TTC549 (cell line): Measurements from ENCODE around the gene PHF5A.
"Not testable (repeated sequence)": the region's sequence is repeated elsewhere in the genome, so short reads cannot be mapped to it uniquely, and the experiment has no call there.

ENCODE experiments used
- FAIRE-seq: peaks from 2 replicates; lab custom pipeline; 2012; peaks lifted over from hg19 to GRCh38; lab: Jason Lieb, UNC

PHF5A gene

DNA sequence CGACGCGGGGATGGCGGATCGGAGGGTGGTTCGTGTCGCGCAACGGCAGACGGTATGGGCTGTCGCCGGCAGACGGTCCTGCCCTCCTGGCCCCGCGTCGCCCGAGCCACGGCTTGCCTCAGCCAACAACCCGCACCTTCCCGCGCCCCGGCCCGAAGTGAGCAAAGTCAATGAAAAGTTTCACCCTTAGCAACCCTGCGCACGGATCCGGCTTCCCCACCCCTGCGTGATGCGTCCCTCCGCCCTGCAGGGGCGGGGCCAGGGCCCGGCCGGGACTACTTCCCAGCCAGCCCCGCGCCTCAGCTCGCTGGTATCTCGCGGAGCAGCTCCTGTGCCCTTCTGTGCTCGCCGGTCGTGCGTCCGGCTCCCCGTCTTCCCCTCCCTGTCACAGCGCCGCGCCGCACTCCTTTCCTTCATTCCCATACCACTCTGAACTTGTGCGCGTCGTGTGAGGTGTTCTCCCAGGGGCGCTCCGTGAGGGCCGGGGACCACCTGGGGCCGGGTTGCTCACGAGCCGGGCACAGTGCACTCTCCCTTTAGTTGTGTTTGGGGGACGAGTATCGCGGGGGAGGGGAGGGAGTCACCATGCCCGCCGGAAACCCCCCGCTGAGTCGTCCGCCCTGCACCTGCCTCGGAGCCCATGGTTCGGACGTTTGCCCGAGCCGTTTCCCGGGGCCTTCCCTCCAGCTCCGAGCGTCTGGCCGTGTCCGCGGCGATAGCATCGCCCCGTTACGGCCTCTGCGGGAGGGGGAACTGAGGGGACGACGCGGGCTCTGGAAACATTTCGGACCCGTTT is 21.7 kb downstream of the PHF5A start, which contains the start of gene TOB2:
Gene TOB2, minus strand, starts transcription at position 163 of the 796 bp plus-strand sequence. CDS start 9,456 bp downstream, outside the sequence.
- FAIRE-seq, result peak; percentile 11

DNA sequence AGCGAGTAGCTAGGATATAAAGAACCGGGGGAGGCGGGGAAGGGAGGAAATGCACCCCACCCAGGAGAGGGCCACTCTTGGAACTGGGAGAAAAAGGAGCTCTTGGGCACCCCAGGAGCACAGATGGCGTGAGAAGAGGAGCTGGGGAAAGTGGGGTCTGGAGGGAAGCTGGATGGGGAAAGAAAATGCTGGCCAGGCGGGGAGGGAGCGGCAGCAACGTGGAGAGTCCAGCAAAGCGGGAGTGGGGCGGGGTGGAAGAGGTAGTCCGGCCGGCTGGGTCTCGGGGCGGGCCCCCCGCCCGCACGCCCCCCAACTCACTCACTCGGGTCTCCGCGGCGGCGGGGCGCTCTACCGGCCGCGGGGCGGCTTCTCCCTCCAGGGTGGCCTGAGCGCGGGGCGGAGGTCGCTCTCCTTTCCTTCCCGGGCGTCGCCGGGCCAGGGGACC is 22.4 kb downstream of the PHF5A start:
- no peak for FAIRE-seq

DNA sequence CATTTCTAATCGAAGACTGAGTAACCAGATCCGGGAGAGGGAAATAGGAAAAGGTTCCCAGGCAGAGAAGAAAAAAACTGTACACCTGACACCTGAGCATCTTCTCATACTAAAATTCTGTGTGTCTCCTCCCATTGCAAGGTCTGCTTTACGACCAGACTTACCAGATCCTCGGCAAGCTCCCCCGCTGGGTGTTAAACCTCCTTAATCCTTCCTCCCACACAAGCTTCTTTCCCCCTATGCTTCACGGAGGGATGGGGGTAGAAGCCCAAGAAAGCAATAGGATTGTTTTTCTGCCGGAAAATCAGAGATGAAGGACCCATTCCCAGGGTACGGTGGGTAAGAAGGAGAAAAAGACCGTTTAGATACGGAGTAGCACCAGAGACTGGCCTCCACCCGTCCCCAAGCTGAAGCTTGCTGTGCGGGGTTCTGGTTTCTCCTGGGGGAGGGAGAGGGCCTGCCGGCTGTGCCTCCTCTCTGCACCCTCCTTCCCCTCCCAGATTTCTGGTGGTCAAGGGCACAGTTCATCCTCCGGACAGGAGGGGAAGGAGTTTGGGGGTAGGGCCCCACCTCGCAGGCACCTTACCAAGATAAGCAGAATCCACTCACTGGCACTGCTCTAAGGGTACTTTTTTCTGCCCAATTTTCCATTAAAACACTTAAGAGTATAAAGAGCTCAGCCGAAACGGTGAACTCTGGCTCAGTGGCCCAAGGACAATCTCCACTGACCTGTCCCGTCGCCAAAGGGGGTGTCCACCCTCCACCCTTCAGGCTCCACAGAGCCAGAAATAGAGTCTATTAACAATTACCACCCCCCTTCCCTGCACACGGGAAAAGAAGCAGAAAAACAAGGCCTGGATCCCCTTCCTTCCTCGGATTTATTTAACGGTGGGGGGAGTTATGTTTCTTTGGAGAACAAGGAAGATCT is 23.1 kb downstream of the PHF5A start:
- FAIRE-seq, result no peak

DNA sequence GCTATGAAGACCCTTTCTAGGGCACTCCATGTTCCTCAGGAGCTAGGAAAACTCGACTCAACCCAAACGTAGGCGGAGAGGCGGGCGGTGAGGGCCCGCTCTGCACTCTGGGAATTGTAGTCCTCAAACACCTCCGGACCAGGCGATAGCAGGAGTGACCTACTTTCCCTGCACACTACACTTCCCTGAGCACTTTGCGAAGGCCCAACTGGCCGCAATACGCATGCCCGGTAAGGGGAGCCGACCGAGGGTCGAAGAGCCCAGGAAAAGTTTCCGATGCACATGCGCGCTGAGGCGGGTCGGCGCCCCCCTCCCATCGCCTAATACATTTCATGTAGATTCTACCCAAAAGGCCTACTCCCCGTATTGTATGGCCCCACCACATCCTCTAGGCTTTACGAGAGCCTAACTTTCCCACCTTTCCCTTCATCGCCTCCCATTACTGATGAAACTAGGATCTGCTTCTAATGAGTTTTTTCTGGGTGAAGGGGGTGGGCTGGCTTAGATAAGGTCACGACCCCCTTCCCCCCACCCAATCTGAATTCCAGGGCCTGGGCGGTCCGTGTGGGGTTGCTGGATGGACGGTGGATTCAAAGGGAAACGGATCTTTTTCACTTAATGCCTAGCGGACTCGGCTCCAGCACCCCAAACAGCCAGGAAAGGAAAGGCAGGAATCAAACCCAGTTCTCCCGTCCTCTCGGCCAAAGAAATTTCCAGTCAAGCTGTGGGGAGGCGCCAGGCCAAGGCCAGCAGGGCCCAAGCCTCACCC is 23.9 kb downstream of the PHF5A start:
- peak; percentile 89 for FAIRE-seq

DNA sequence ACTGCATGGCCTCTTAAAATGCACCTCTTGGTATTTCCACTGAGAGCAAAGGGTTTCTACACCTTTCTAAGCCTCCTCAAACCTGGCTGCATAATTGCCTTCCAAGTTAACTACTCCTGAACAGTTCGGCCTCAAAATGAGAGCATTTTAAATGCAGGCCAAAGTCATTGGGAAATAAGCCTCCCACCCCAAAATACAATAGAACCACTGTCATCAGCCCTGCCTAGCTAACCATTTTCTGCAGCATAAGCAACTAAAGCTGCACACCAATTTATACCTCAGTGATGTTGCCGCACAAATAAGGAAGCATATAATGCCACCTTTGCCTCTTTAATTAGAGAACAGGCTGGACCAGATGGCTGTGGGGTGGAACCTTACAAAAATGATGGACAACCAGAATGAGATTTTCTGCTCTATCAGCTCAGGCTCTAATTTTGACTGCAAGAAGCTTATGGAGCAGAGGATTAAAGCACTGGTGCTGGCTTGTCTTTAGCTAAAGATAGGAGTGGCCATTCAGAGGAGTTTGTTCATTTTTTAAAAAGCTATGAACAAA is 26.2 kb downstream of the PHF5A start:
- no peak for FAIRE-seq

DNA sequence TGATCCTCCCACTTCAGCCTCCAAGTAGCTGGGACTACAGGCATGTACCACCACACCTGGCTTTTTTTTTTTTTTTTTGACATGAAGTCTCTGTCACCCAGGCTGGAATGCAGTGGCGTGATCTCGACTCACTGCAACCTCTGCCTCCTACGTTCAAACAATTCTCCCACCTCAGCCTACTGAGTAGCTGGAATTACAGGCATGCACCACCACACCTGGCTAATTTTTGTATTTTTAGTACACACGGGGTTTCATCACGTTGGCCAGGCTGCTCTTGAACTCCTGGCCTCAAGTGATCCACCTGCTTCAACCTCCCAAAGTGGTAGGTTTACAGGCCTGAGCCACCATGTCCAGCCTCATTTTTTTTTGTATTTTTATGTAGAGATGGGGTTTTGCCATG is 28.0 kb downstream of the PHF5A start:
- not testable (repeated sequence) for FAIRE-seq

DNA sequence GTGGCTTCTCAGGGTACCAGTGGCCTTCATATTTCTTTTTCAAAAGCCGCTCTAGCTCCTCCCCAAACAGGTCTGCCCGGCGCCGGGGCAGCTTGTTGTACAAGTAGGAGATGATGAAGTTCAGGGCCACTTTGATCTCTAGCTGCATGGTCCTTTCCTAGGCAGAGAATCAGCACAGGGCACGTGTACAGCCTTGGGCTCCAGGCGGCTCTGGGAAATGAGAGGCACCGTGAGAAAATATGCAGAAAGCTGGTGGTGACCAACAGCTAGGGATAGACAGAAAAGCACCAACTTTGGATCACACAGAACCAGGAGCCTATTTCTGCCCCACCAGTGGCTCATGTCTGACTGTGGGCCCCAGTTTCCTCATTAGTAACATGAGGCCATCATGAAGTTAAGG is 31.3 kb downstream of the PHF5A start:
- no peak for FAIRE-seq

DNA sequence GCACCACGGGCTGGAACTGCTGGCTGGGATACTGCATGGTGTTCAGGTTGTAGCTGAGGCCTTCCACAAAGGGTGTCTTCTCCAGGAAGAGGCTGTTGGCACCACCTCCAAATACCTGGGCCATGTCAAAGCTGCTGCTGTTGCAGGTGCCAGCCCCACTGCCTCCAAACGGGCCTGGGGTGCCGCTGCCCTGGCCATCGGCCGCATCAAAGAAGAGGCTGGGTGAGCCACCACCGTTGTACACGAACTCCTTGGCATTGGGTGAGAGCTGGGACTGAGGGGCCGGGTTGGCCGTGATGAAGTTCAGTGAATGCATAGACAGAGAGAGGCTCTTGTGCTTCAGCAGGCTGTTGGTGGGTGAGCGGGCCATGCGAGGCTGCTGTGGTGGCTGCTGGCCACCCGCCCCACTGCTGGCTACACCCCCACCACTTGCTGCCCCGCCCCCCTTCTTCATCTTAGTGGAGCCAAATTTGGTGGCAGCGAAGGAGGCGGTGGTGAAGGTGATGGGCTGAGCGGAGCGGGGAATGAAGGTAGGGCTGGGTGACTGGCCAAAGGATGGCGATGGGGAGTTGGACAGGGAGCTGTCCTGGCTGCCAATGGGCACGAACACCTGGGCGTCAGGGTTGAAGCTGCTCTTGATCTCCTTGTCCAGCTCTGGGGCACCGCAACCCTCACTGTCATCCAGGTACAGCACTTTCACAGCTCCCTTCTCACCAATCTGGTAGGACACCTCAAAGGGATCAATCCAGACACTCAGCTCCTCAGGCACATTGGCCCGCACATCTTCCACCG is 32.0 kb downstream of the PHF5A start:
- FAIRE-seq, result no peak

DNA sequence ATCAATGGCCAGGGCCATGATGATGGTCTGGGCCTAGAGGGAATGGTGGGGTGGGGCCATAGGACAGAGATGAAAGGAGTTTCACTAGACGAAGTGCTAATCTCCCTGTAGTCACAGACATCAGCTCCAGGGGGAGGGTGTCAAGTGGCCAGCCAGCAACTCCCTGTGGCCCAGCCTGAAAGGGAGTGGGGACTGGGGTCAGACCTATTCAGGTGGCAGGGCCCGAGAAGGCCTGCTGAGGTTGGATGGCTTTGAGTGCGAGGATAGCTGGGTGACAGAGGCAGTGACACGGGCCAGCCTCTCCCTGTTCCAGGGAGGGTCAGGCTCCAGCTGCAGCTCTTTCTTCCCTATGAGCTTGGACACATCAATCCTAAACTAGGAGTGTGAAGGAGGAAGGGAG is 32.9 kb downstream of the PHF5A start:
- FAIRE-seq, result no peak

DNA sequence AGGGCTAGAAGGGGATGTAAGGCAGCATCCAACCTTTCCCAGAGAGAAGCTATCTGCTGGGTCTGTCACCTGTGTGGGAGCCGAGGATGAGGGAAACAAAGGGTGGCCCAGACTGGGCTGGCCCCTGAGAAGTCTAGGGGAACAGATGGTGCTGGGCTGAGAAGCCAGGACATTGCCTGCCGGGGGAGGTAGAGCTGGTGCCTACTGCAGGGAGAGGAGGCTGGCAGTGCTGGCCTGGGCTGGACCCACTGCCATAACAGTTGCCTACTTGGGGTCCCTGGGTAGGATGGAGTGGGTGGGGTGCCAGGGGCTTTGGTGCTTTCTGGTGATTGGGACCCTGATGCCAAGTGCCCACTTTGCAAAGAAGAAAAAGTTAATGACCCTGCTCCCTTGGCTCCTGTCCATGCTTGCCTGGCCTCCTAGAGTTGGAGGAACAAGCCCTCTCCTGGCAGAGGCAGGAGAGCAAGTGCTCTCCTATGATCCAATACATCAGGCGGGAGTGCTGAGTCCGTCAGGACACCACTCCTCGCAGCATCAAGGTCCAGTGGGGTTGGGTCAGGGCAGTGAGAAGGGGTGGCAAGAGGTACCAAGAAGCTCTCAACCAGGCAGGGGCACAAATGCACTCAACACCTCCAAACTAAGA is 34.0 kb downstream of the PHF5A start:
- not testable (repeated sequence) for FAIRE-seq

DNA sequence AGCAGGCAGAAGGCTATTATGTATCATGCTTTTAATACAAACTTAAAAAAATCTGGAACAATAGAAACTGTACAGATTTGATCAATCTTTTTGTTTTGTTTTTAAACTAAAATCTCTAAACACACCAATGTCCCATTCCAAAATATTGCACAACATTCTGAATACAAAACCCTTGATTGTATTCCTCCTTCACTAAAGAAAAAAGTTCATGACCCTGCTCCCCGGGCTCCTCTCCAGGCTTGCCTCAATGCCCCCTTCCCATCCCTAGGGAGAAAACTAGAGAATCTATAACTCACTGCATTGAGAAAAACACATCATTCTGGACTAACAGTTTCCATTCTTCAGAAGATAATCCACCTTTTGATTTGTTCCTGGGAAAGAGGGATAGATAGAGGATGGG is 35.0 kb downstream of the PHF5A start:
- not testable (repeated sequence) for FAIRE-seq

DNA sequence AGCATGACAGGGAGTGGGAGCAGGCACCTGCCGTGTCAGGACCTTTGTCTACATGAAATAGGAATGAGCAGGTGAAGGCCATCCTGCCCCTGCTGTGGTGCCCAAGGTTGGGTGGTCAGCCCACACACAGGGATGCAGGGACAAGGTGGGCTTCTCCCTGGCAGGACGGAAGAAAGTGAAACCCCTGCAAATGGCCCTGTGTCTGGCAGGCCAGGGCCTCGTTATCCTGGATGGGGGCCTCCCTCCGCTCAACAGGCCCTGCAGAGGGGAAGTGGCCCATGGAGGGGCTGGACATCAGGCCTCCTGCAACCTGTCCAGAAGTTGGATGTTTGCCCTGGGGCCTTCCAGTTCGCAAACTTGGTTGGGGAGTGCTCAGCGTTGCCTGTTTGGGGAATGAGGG is 36.8 kb downstream of the PHF5A start:
- FAIRE-seq, result no peak

DNA sequence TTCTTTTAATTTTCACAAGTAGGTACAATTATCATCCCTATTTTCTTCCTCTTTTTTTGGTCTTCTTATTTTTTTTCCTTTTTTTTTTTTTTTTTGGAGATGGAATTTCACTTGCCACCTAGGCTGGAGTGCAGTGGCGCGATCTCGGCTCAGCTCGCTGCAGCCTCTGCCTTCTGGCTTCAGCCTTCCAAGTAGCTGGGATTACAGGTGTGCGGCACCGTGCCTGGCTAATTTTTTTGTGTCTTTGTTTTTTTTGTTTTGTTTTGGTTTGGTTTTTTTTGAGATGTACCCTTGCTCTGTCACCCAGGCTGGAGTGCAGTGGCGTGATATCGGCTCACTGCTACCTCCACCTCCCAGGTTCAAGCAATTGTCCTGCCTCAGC is 38.5 kb downstream of the PHF5A start:
- no peak for FAIRE-seq

DNA sequence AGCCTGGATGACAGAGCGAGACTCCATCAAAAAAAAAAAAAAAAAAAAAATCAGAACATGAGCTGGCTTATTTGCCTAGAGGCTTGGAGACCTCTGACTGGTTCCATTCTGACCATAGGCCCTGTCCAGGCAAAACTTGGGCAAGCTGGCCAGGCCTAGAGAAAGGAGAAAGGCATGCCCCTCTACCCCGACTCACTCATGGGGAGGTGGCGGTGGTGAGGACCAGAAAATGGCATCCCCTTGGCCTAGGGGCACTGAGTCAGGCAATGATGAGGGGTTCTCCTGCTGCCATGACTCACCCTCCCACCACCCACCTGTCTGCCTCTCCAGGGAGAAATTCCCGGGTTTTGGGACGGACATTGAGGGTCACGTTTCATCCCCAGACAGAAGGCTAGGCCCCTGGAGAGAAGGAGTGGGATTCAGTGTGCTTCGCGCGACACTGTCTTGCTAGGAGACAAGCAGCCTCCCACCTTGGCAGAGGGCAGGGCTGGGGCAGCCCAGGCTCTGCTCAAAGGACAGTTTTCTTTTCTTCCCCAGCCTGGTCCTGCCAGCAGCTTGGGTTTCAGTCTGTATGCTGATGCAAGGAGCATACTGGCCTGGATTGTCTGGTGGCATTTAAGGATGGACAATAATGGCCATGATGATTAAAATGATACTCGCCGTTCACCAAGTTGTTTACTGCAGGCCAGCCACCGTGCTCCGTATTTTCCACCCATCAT is 39.1 kb downstream of the PHF5A start:
- no peak for FAIRE-seq

DNA sequence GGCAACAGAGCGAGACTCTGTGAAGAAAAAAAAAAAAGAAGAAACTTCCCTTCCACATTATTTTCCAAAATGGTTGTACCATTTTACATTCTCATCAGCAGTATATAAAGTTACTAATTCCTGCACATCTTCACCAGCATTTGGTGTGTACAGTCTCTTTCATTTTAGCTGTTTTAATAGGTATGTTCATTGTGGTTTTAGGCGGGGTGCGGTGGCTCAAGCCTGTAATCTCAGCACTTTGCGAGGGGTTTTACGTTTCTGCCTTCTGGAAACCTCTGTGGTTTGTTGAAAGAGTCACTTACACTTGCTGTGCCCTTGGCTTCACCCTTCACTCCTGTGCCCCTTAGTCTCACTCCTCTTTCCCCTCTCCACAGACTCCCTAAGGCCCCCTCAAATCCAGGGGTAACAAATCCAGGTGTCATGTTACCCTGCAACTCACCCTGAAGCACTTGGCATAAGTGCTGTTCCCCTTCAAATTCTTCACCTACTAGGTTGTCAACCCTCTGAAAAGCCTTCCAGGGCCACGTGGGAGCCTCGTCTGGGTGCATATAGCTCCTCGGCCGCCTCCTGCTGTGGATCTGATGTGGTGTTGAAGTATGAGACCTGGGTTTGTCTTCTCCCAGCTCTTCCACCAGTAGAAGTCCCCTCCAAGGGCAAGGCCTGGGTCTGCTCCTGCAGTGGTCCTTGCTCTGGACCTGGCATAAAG is 42.7 kb downstream of the PHF5A start:
- FAIRE-seq, result no peak

DNA sequence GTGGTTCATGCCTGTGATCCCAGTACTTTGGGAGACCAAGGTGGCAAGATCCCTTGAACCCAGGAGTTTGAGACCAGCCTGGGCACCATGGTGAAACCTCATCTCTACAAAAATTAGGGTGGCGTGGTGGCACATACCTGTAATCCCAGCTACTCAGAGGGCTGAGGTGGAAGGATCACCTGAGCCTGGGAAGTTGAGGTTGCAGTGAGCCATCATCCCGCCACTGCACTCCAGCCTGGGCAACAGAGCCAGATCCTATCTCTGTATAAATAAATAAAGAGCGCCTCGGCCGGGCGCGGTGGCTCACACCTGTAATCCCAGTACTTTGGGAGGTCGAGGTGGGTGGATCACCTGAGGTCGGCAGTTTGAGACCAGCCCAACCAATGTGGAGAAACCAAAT is 49.8 kb downstream of the PHF5A start:
- no peak for FAIRE-seq

DNA sequence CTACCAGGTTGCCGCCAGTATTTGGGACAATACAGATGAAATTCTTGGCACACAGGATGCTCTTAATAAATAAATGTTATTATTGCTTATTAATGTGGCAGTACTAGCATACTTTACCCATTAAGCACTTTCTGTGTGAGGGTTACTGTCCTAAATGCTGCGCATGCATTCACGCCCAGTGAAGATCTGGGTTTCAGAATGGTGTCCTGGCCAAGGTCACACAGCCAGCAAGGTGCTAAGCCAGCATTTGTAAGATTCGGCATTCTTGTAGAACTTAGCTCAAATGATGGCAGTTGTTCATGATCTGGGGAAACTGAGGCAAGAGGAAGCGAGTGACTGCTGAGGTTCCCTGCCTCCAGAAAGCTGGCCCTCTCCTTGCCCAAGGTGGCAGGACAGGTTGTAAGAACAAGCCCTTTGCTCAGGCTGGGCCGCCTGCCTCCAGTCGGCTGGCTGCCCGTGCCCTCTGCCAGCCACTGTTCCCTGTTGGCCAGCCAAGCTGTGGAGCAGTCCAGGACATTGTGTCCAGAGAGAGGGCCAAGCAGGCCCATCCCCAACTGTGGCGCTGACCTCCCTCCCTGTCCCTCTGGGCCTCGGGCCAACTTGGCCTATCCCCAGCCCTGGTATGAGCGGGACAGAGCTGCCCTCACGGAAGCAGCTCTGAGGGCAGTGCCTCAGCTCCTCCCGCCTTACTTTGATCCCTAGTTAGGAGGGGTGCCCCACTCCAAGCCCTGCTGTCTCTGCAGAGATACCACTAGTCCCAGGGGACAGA is 50.7 kb downstream of the PHF5A start:
- no peak for FAIRE-seq

DNA sequence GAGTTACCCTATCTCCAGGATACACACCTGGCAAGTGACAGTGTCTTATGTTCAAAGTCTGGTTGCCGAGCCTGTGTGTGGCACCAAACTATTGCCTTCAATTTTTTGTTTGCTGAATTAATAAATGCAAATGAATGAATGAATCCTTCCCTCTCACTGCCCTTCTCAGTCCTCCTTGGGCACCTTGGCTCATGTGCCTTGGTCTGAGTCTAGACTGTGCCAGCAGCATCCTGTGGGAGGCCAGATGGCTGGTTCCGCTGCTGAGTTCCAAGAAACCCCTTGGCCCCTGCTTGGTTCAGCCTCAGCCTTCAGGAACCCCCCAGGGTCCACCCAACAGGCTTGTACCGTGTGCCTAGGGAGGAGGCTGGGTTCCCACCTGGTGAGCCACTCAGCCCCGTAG is 52.9 kb downstream of the PHF5A start:
- FAIRE-seq, result no peak
